ENCODE measurements around the gene INAVA. TPM values are rescaled to one million over a fixed set of nuclear protein-coding genes. Genes with fewer than 3 reads are reported as not detected.

INAVA gene
- total and polyA plus RNA-seq, 9 of the 15 experiments (the other 6 are each of a cell fraction or from before 2014, with no cell fraction given), result 0.09 TPM; not detected in 8

GRCh38 chr1:200875416-200875815 lies 19.3 kb upstream of the INAVA start:
- ATAC-seq, result no peak
- CTCF ChIA-PET (ENCODE audit: low intra/inter-chr PET ratio), result no interaction called here
- H3K4me3 ChIP-seq, result no peak overlapping the region
- no peaks in the 10 kb centered on the region for H3K36me3 ChIP-seq (ENCODE audit: control insufficient read depth, insufficient read depth, low read length)
- TF ChIP-seq SOX6 (IDR thresholded peaks at IDR 0.05) (no peak), PYGO2 (tag; IDR thresholded peaks at IDR 0.05) (no peak), HEY1 (CRISPR knock-in tag; IDR thresholded peaks at IDR 0.05; ENCODE audit: borderline replicate concordance) (no peak), SAFB (IDR thresholded peaks at IDR 0.05; ENCODE audit: borderline replicate concordance, low read depth, low read length) (no peak), GTF2F1 (IDR thresholded peaks at IDR 0.05; ENCODE audit: low read depth, low read length) (no peak), BRF1 (IDR thresholded peaks at IDR 0.05; ENCODE audit: borderline replicate concordance, extremely low read depth, insufficient read length) (no peak), PHB2 (IDR thresholded peaks at IDR 0.05; ENCODE audit: low read depth) (no peak), KLF10 (CRISPR knock-in tag; IDR thresholded peaks at IDR 0.05) (no peak), PRPF4 (IDR thresholded peaks at IDR 0.05; ENCODE audit: insufficient read depth, low read depth, low read length, poor library complexity, severe bottlenecking) (no peak), NEUROD1 (IDR thresholded peaks at IDR 0.05; ENCODE audit: borderline replicate concordance, low read depth, low read length, partially characterized antibody) (no peak), RBM34 (IDR thresholded peaks at IDR 0.05; ENCODE audit: borderline replicate concordance, insufficient read depth, low read length) (no peak)
- in situ Hi-C loops (cut with MboI), result no loop called here
- H3K4me1 ChIP-seq (replicated peaks in 1 of 2; ENCODE audit: control insufficient read depth in 2 of 2, insufficient read depth in 2 of 2, low read length in 2 of 2), result peaks cover 0 to 14% of the 10 kb centered on the region in 2 experiments; a peak in 1 of 5 replicates
- peak in 1 of 4 experiments; percentile 5 for DNase-seq (ENCODE audit: extremely low read depth in 1 of 4, low spot score in 3 of 4)
- WGBS (ENCODE audit: insufficient coverage, low coverage, missing lambda C conversion rate), result 0% methylated on average over 5 of the region's 5 CpGs
- no peak overlapping the region for H2AFZ ChIP-seq (ENCODE audit: low read depth, low read length)
- FAIRE-seq, result no peak
- no peaks in the 10 kb centered on the region for H3K79me2 ChIP-seq (ENCODE audit: control insufficient read depth, insufficient read depth, low read length)
- no peaks in the 10 kb centered on the region for H3K9me1 ChIP-seq (ENCODE audit: control insufficient read depth, insufficient read depth, low read length)
- POLR2A ChIA-PET, result interaction anchor here (0.6 kb wide), 1 partner anchor 31 kb away, joined by 4 read pairs; no protein-coding TSS in a partner anchor
- peaks cover 67 to 71% of the 10 kb centered on the region in 2 experiments for H3K27me3 ChIP-seq (ENCODE audit: control insufficient read depth in 2 of 2, insufficient read depth in 2 of 2, low read length in 2 of 2)
- H4K20me1 ChIP-seq (replicated peaks; ENCODE audit: control insufficient read depth, insufficient read depth, low read length), result no peaks in the 10 kb centered on the region
- H3K4me2 ChIP-seq (ENCODE audit: insufficient read depth, low read length), result no peak overlapping the region
- no peaks in the 10 kb centered on the region for H3K9me3 ChIP-seq (replicated peaks; ENCODE audit: control insufficient read depth, insufficient read depth, low read depth, low read length)
- no peak overlapping the region for H3K9ac ChIP-seq (ENCODE audit: insufficient read depth in 1 of 2, low read depth in 2 of 2, low read length in 2 of 2)
- H3K27ac ChIP-seq (ENCODE audit: extremely low read depth, low read depth, low read length), result no peak overlapping the region
- intact Hi-C loops (cut with micrococcal nuclease), result no loop called here
- BruUV-seq (replicated peaks), result no TSS peak
